ENCODE measurements around the gene HPCAL4. TPM values are rescaled to one million over a fixed set of nuclear protein-coding genes. Genes with fewer than 3 reads are reported as not detected.

HPCAL4 gene
- polyA plus RNA-seq, 2 of the 4 experiments (the other 2 are of a cell fraction): 0.09 to 0.14 TPM

DNA sequence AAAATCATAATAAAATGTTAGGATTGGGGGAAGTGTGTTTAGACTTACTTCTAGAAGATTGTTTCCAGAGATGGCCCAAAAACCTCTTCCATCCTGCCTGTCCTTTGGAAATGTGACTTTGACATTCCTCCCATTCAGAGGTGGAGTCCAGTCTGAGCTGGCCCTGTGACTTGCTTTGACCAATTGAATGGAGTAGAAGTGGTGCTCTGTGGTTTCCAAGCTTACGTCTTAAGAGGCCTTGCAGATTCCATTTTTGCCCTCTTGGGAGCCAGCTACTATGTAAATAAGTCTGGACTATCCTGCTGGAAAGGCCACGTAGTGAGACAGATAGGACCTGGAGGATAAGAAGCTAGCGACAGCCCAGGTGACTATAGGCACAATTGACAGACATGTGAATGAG is 18.0 kb downstream of the HPCAL4 start:
- ChIA-PET CTCF (interaction anchor here (0.8 to 12.6 kb wide), 9 partner anchors 8 to 122 kb away, joined by 3 to 143 read pairs (median 5); partner anchors contain the start of gene HPCAL4), POLR2A (no interaction called here)
- H3K27ac ChIP-seq: no peak overlapping the region
- H3K4me1 ChIP-seq: peaks cover 7% of the 10 kb centered on the region; the same call in 1 of the 3 replicates
- H3K4me2 ChIP-seq: no peak overlapping the region
- no peak for TF ChIP-seq HEYL (CRISPR knock-in tag; IDR thresholded peaks at IDR 0.05)
- no peak for TF ChIP-seq ZNF302 (CRISPR knock-in tag; IDR thresholded peaks at IDR 0.05)
- TF ChIP-seq JUNB (IDR thresholded peaks at IDR 0.05): no peak
- TF ChIP-seq, protein P1, sequence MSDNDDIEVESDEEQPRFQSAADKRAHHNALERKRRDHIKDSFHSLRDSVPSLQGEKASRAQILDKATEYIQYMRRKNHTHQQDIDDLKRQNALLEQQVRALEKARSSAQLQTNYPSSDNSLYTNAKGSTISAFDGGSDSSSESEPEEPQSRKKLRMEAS (IDR thresholded peaks at IDR 0.05): no peak
- no peak for TF ChIP-seq GATA3 (IDR thresholded peaks at IDR 0.05; ENCODE audit: borderline replicate concordance)
- no peak for TF ChIP-seq SMC3 (IDR thresholded peaks at IDR 0.05)
- TF ChIP-seq NFE2L2 (conservative IDR thresholded peaks at IDR 0.05; ENCODE audit: low read length): no peak
- TF ChIP-seq, protein P2, sequence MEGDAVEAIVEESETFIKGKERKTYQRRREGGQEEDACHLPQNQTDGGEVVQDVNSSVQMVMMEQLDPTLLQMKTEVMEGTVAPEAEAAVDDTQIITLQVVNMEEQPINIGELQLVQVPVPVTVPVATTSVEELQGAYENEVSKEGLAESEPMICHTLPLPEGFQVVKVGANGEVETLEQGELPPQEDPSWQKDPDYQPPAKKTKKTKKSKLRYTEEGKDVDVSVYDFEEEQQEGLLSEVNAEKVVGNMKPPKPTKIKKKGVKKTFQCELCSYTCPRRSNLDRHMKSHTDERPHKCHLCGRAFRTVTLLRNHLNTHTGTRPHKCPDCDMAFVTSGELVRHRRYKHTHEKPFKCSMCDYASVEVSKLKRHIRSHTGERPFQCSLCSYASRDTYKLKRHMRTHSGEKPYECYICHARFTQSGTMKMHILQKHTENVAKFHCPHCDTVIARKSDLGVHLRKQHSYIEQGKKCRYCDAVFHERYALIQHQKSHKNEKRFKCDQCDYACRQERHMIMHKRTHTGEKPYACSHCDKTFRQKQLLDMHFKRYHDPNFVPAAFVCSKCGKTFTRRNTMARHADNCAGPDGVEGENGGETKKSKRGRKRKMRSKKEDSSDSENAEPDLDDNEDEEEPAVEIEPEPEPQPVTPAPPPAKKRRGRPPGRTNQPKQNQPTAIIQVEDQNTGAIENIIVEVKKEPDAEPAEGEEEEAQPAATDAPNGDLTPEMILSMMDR (IDR thresholded peaks at IDR 0.05): no peak
- no peak for TF ChIP-seq NR3C1 (IDR thresholded peaks at IDR 0.05)
- no peak for TF ChIP-seq RCOR1 (IDR thresholded peaks at IDR 0.05; ENCODE audit: low read depth, low read length)
- no peak for TF ChIP-seq POLR2AphosphoS2 (conservative IDR thresholded peaks at IDR 0.05; ENCODE audit: low read length)
- TF ChIP-seq, protein P3, sequence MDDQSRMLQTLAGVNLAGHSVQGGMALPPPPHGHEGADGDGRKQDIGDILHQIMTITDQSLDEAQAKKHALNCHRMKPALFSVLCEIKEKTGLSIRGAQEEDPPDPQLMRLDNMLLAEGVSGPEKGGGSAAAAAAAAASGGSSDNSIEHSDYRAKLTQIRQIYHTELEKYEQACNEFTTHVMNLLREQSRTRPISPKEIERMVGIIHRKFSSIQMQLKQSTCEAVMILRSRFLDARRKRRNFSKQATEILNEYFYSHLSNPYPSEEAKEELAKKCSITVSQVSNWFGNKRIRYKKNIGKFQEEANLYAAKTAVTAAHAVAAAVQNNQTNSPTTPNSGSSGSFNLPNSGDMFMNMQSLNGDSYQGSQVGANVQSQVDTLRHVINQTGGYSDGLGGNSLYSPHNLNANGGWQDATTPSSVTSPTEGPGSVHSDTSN (IDR thresholded peaks at IDR 0.05): no peak
- TF ChIP-seq FOSB (CRISPR knock-in tag; IDR thresholded peaks at IDR 0.05): no peak
- TF ChIP-seq RNF2 (IDR thresholded peaks at IDR 0.05; ENCODE audit: borderline replicate concordance, low read depth): no peak
- DNase-seq (ENCODE audit: low read depth in 1 of 2, low spot score in 1 of 2) (no peak), FAIRE-seq (no peak), ATAC-seq (no peak)
- H3K9me3 ChIP-seq: no peaks in the 10 kb centered on the region
- no peak overlapping the region for H3K4me3 ChIP-seq
- 86% methylated on average over 3 of the region's 3 CpGs for WGBS (ENCODE audit: missing lambda C conversion rate)

DNA sequence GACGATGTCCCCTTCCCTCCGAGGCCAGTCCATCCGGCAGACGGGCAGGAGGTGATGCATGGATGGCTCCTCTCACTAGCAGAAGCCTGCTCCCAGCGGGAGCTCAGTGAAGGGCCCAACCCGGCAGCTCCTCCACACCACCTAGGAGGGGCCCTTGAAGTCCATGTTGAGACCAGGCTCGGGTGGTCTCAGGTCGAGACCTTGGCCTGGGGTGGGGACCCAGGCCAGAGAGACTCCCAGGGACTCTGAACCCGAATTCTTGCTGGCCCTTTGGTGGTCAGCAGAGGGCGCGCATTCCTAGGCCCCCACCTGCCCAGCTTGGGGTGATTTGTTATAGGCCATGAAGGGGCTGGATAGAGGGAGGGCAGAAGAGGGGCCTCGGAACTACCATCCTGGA is 18.7 kb downstream of the HPCAL4 start:
- WGBS (ENCODE audit: missing lambda C conversion rate): 63% methylated on average over 6 of the region's 12 CpGs
- FAIRE-seq (no peak), ATAC-seq (peak in 1 of 2 experiments; percentile 64; a peak in 3 of 6 replicates), DNase-seq (ENCODE audit: low read depth in 1 of 2, low spot score in 1 of 2) (peak in 1 of 2 experiments; percentile 14)
- ChIA-PET POLR2A (no interaction called here), CTCF (interaction anchor here (0.8 to 12.6 kb wide), 9 partner anchors 9 to 123 kb away, joined by 3 to 143 read pairs (median 6); partner anchors contain the start of gene HPCAL4)
- Histone ChIP-seq H3K4me1 (peaks cover 7% of the 10 kb centered on the region; the same call in 1 of the 3 replicates), H3K27ac (no peak overlapping the region), H3K4me2 (peak overlapping the region; percentile 82), H3K9me3 (no peaks in the 10 kb centered on the region), H3K4me3 (peak overlapping the region; percentile 42; the same call in 1 of the 3 replicates)
- TF ChIP-seq, protein P4, sequence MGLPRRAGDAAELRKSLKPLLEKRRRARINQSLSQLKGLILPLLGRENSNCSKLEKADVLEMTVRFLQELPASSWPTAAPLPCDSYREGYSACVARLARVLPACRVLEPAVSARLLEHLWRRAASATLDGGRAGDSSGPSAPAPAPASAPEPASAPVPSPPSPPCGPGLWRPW (IDR thresholded peaks at IDR 0.05): no peak
- no peak for TF ChIP-seq TP53 (CRISPR knock-in tag; IDR thresholded peaks at IDR 0.05)

DNA sequence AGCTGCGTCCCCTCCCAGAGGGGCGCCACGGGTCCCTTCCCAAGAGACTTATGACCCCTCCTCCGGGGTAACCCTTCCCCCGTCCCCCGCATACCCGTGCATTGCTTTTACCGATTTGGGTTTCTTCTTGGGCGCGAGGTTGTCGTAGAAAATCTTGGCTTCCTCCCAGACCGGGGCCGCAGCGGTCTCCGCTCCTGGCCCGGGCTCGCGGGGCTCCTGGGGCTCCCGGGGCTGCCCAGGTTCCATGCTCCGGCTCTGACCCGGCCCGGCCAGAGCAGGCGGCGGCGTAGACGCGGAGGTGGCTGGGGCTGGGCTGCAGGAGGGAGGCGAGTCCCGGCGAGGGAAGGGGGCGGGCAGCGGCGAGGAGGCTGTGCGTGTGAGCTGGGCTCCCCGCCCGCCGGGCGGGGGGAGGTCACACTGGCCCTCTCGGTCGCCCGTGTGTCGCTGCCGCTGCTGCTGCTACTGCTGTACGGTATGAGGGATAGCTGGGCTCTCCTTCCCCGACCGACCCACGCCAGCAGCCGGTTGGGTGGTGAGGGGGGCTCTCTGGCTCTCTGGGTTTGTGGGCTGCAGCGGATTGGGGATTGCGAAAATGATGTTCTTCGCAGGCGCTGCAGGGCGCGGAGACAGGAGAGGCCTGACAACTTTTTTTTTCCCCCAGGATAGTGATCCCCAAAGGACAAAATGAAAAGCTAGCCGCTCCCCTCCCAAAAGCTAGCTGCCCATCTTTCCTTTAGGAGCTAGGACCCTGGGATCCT is 19.3 kb downstream of the HPCAL4 start, which contains the start of gene NT5C1A:
TSS of gene NT5C1A (minus strand) at position 315 of the 758 bp plus-strand sequence. CDS start at position 246, 69 bp downstream.
- ATAC-seq (peak; percentile 42 to 81; a peak in 4 of 6 replicates), FAIRE-seq (no peak), DNase-seq (ENCODE audit: low read depth in 1 of 2, low spot score in 1 of 2) (peak in 1 of 2 experiments; percentile 10)
- Histone ChIP-seq H3K27ac (peak within 1 kb of the TSS; percentile 2 to 78; a peak in 4 of 6 replicates), H3K9me3 (no peaks in the 10 kb centered on the region), H3K4me1 (peaks cover 7% of the 10 kb centered on the region; the same call in 1 of the 3 replicates), H3K4me3 (peak within 1 kb of the TSS; percentile 42), H3K4me2 (peak within 1 kb of the TSS; percentile 82)
- WGBS (ENCODE audit: missing lambda C conversion rate): 29% methylated on average over 17 of the region's 55 CpGs
- CTCF ChIA-PET: interaction anchor here (0.6 to 12.6 kb wide), 12 partner anchors 10 to 335 kb away, joined by 3 to 143 read pairs (median 5); partner anchors contain the start of genes HEYL and HPCAL4
- POLR2A ChIA-PET: no interaction called here
- TF ChIP-seq HOXB5 (CRISPR knock-in tag; IDR thresholded peaks at IDR 0.05): no peak
- no peak for TF ChIP-seq ESRRA (IDR thresholded peaks at IDR 0.05; ENCODE audit: borderline replicate concordance, low read length)
- TF ChIP-seq SMC3 (IDR thresholded peaks at IDR 0.05): no peak
- no peak for TF ChIP-seq FOXS1 (CRISPR knock-in tag; IDR thresholded peaks at IDR 0.05)
- TF ChIP-seq, protein P1 (IDR thresholded peaks at IDR 0.05): no peak
- TF ChIP-seq, protein P5, sequence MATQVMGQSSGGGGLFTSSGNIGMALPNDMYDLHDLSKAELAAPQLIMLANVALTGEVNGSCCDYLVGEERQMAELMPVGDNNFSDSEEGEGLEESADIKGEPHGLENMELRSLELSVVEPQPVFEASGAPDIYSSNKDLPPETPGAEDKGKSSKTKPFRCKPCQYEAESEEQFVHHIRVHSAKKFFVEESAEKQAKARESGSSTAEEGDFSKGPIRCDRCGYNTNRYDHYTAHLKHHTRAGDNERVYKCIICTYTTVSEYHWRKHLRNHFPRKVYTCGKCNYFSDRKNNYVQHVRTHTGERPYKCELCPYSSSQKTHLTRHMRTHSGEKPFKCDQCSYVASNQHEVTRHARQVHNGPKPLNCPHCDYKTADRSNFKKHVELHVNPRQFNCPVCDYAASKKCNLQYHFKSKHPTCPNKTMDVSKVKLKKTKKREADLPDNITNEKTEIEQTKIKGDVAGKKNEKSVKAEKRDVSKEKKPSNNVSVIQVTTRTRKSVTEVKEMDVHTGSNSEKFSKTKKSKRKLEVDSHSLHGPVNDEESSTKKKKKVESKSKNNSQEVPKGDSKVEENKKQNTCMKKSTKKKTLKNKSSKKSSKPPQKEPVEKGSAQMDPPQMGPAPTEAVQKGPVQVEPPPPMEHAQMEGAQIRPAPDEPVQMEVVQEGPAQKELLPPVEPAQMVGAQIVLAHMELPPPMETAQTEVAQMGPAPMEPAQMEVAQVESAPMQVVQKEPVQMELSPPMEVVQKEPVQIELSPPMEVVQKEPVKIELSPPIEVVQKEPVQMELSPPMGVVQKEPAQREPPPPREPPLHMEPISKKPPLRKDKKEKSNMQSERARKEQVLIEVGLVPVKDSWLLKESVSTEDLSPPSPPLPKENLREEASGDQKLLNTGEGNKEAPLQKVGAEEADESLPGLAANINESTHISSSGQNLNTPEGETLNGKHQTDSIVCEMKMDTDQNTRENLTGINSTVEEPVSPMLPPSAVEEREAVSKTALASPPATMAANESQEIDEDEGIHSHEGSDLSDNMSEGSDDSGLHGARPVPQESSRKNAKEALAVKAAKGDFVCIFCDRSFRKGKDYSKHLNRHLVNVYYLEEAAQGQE (IDR thresholded peaks at IDR 0.05): no peak
- no peak for TF ChIP-seq ZSCAN20 (CRISPR knock-in tag; IDR thresholded peaks at IDR 0.05)
- TF ChIP-seq, protein P6, sequence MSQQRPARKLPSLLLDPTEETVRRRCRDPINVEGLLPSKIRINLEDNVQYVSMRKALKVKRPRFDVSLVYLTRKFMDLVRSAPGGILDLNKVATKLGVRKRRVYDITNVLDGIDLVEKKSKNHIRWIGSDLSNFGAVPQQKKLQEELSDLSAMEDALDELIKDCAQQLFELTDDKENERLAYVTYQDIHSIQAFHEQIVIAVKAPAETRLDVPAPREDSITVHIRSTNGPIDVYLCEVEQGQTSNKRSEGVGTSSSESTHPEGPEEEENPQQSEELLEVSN (IDR thresholded peaks at IDR 0.05; ENCODE audit: borderline replicate concordance, low read depth): no peak
- no peak for TF ChIP-seq RARB (CRISPR knock-in tag; IDR thresholded peaks at IDR 0.05)
- TF ChIP-seq, protein P7, sequence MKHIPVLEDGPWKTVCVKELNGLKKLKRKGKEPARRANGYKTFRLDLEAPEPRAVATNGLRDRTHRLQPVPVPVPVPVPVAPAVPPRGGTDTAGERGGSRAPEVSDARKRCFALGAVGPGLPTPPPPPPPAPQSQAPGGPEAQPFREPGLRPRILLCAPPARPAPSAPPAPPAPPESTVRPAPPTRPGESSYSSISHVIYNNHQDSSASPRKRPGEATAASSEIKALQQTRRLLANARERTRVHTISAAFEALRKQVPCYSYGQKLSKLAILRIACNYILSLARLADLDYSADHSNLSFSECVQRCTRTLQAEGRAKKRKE (CRISPR knock-in tag; IDR thresholded peaks at IDR 0.05; ENCODE audit: low read depth): no peak
